HEK293T (cell line): ENCODE data around the gene ULK3.

Experiments used
- BHLHE40 ChIP-seq: fragments of 450-650 bp; IDR thresholded peaks from 2 replicates; pipeline ENCODE4 v1.6.1; 2016; ENCODE audit warnings: mild to moderate bottlenecking, moderate library complexity, borderline replicate concordance
- ELF4 ChIP-seq: fragments of 450-650 bp; IDR thresholded peaks from 2 replicates; pipeline ENCODE4 v1.6.1; 2017; ENCODE audit warnings: antibody characterized with exemption
- L3MBTL2 ChIP-seq: fragments of 450-650 bp; conservative IDR thresholded peaks from 2 replicates; pipeline ENCODE4 v1.6.1; 2016; ENCODE audit warnings: mild to moderate bottlenecking
- PKNOX1 ChIP-seq: fragments of 450-650 bp; IDR thresholded peaks from 2 replicates; pipeline ENCODE4 v1.6.1; 2016
- SUZ12 ChIP-seq: fragments of 450-650 bp; IDR thresholded peaks from 2 replicates; pipeline ENCODE4 v1.6.1; 2016; ENCODE audit warnings: mild to moderate bottlenecking
- TARDBP ChIP-seq: fragments of 450-650 bp; IDR thresholded peaks from 2 replicates; pipeline ENCODE4 v1.6.1; 2016

- TF ChIP-seq TARDBP = no peak
- TF ChIP-seq SUZ12 = no peak
- no peak for TF ChIP-seq BHLHE40
- TF ChIP-seq L3MBTL2 = no peak
- TF ChIP-seq ELF4 = no peak
- no peak for TF ChIP-seq PKNOX1
Observed at GRCh38 chr15:74882528-74882927, 39.6 kb upstream of the ULK3 start.
